Endothelial cell of umbilical vein (primary cell): ENCODE data around the gene CIB1. TPM values are rescaled to one million over a fixed set of nuclear protein-coding genes. Genes with fewer than 3 reads are reported as not detected.

ENCODE experiments used
- BruUV-seq: library from RNA; stranded (reverse); fragments of 400-500 nt; replicated peaks from 2 replicates; lab custom pipeline; 2021; lab: Mats Ljungman, UMichigan
- CTCF ChIA-PET: fragments of 300-600, 350-600 bp; sonication (Branson Sonifier 250); formaldehyde crosslinking; loops from one replicate; lab custom pipeline; 2021; ENCODE audit warnings: antibody characterized with exemption, inconsistent platforms; lab: Charles Lee
- POLR2A ChIA-PET: fragments of 300-600, 350-600 bp; sonication (Branson Sonifier 250); formaldehyde crosslinking; loops from one replicate; lab custom pipeline; 2021; ENCODE audit warnings: antibody characterized with exemption, inconsistent platforms; lab: Charles Lee
- DNase-seq: peaks from one replicate; pipeline ENCODE4 v3.0.0-alpha.2; 2011; ENCODE audit warnings: low read depth, low spot score
- FAIRE-seq: peaks from 2 replicates; lab custom pipeline; 2011; peaks lifted over from hg19 to GRCh38; lab: Jason Lieb, UNC
- H2AFZ ChIP-seq: 2 replicates; pipeline ENCODE4 v1.6.0; 2012; ENCODE audit warnings: low read depth, low read length, control low read depth, inconsistent platforms
- H3K27ac ChIP-seq: 2 replicates; pipeline ENCODE4 v1.5.1; 2011; ENCODE audit warnings: low read depth, mild to moderate bottlenecking, control low read depth, low read length, moderate library complexity; ENCODE audit not compliant: insufficient read depth
- H3K27me3 ChIP-seq, 2 experiments: 2 replicates each; pipeline versions ENCODE4 v1.6.0 to v1.6.1; 2011; ENCODE audit warnings: low read length in 2 of 2, mixed read lengths in 1 of 2; ENCODE audit not compliant: control insufficient read depth in 2 of 2, insufficient read depth in 2 of 2
- H3K36me3 ChIP-seq, 2 experiments: 2 replicates in 1 of 2; 3 replicates in 1 of 2; pipeline ENCODE4 v1.5.1; 2011; ENCODE audit warnings: low read length in 2 of 2, mild to moderate bottlenecking in 1 of 2, moderate library complexity in 1 of 2; ENCODE audit not compliant: control insufficient read depth in 2 of 2, insufficient read depth in 2 of 2; ENCODE audit errors: extremely low read depth in 1 of 2
- H3K4me1 ChIP-seq: 3 replicates; pipeline ENCODE4 v1.5.1; 2011; ENCODE audit warnings: mild to moderate bottlenecking, low read length; ENCODE audit not compliant: control insufficient read depth, insufficient read depth; ENCODE audit errors: extremely low read depth
- H3K4me2 ChIP-seq: 2 replicates; pipeline ENCODE4 v1.6.1; 2011; ENCODE audit warnings: low read length, control low read depth, mixed read lengths; ENCODE audit not compliant: insufficient read depth
- H3K4me3 ChIP-seq, 3 experiments: fragments of 200-600 bp in 1 of 3; sonication (generic), shearing (Covaris generic) in 1 of 3; replicated peaks in 1 of 3; 2 replicates each; pipeline ENCODE4 v1.5.1; 2011 to 2016; ENCODE audit warnings: control low read depth in 3 of 3, low read length in 3 of 3, mild to moderate bottlenecking in 2 of 3, inconsistent platforms in 1 of 3, low read depth in 1 of 3, moderate library complexity in 1 of 3; ENCODE audit not compliant: insufficient read depth in 1 of 3
- H3K79me2 ChIP-seq: 2 replicates; pipeline ENCODE4 v1.6.0; 2012; ENCODE audit warnings: low read length, inconsistent platforms; ENCODE audit not compliant: control insufficient read depth, insufficient read depth
- H3K9ac ChIP-seq: replicated peaks from 2 replicates; pipeline ENCODE3; 2011; ENCODE audit warnings: low read length, control low read depth; ENCODE audit not compliant: insufficient read depth; ENCODE audit errors: extremely low read depth
- H3K9me1 ChIP-seq: replicated peaks from 3 replicates; pipeline ENCODE4 v1.6.0; 2011; ENCODE audit warnings: mild to moderate bottlenecking, low read length; ENCODE audit not compliant: control insufficient read depth, insufficient read depth; ENCODE audit errors: extremely low read depth
- H3K9me3 ChIP-seq: replicated peaks from 2 replicates; pipeline ENCODE4 v1.5.1; 2012; ENCODE audit warnings: low read length, inconsistent platforms; ENCODE audit not compliant: control insufficient read depth, insufficient read depth
- H4K20me1 ChIP-seq: replicated peaks from 2 replicates; pipeline ENCODE3; 2011; ENCODE audit warnings: mild to moderate bottlenecking, low read length; ENCODE audit not compliant: control insufficient read depth, insufficient read depth; ENCODE audit errors: extremely low read depth
- EZH2 ChIP-seq: IDR thresholded peaks from 2 replicates; pipeline ENCODE4 v1.6.1; 2012; ENCODE audit warnings: borderline replicate concordance, low read depth, mild to moderate bottlenecking, moderate library complexity, low read length, inconsistent platforms; ENCODE audit not compliant: severe bottlenecking
- FOS ChIP-seq: IDR thresholded peaks from 2 replicates; pipeline ENCODE4 v1.6.1; 2011; ENCODE audit warnings: mild to moderate bottlenecking, low read length, moderate library complexity, borderline replicate concordance; ENCODE audit not compliant: insufficient read depth
- GATA2 ChIP-seq: IDR thresholded peaks from 2 replicates; pipeline ENCODE4 v1.7.0; 2011; ENCODE audit warnings: low read depth, mild to moderate bottlenecking, moderate library complexity, mixed read lengths, low read length; ENCODE audit not compliant: insufficient read length, insufficient read depth
- JUN ChIP-seq: IDR thresholded peaks from 2 replicates; pipeline ENCODE4 v1.6.1; 2011; ENCODE audit warnings: borderline replicate concordance, low read depth; ENCODE audit not compliant: insufficient read length, insufficient read depth
- MYC ChIP-seq: IDR thresholded peaks from one replicate; pipeline ENCODE4 v1.6.1; 2011; ENCODE audit warnings: mild to moderate bottlenecking, low read depth, low read length
- POLR2A ChIP-seq: IDR thresholded peaks from 2 replicates; pipeline ENCODE4 v1.6.1; 2012; ENCODE audit warnings: low read depth, mild to moderate bottlenecking, control low read depth, low read length
- POLR2AphosphoS5 ChIP-seq: IDR thresholded peaks from 2 replicates; pipeline ENCODE4 v1.6.1; 2012; ENCODE audit warnings: low read depth, mild to moderate bottlenecking, control low read depth, low read length, moderate library complexity; ENCODE audit not compliant: insufficient read depth
- dilution Hi-C: fragments of 300-500 bp; cut with MboI; formaldehyde crosslinking; loops from one replicate; pipeline ENCODE4 v1.15.0; 2019; ENCODE audit warnings: low sequenced_read_pairs; ENCODE audit not compliant: extremely low pct_ligation_motif_present
- intact Hi-C: fragments of 100-400 bp; cut with micrococcal nuclease; formaldehyde crosslinking; loops from one replicate; pipeline ENCODE4 v1.10.0; 2022
- polyA plus RNA-seq, 4 experiments: library from polyadenylated mRNA; depleted of rRNA in 3 of 4; stranded (reverse) in 3 of 4; unstranded in 1 of 4; fragments of >200 nt; gene quantifications; 2 replicates each; pipeline versions ENCODE4 v1.2.1 to v1.2.3, GENCODE V29; 2011 to 2012; ENCODE audit warnings: missing spikeins in 1 of 4
- total RNA-seq: library from RNA; stranded (reverse); gene quantifications from 2 replicates; pipeline ENCODE4 v1.2.3, GENCODE V29; 2021
- TF ChIP-seq, protein P1 (sequence below), 2 donors: IDR thresholded peaks; 1 replicate in 1 of 2; 2 replicates in 1 of 2; pipeline ENCODE4 v1.5.1; 2011; ENCODE audit warnings: low read length in 2 of 2, mild to moderate bottlenecking in 2 of 2, moderate library complexity in 2 of 2, control low read depth in 1 of 2, inconsistent platforms in 1 of 2, low read depth in 1 of 2; ENCODE audit not compliant: insufficient read depth in 1 of 2; ENCODE audit errors: extremely low read depth in 1 of 2
- TF ChIP-seq, protein P2 (sequence below): IDR thresholded peaks from 2 replicates; pipeline ENCODE4 v1.6.1; 2011; ENCODE audit not compliant: insufficient read depth, insufficient read length

CIB1 gene
- total and polyA plus RNA-seq, 2 donors (not counting 3 experiments of a cell fraction or from before 2014, with no cell fraction given) = 58.3 to 105 TPM

DNA sequence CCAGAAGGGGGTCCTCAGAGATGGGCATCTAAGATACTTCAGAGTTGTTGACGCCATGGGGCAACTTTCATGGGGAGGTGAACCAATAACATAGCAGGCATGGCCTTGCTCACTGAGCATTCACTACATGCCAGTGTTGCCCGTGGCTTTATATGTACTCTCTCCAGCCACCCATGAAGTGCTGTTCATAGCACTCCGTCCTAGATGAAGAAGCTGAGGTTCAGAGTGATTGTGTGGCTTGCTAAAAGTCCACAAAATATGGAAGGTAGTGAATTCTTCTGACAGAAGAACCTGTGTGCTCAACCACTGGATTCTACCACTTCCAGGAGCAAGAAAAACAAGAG lies 42.4 kb downstream of the CIB1 start:
- H3K27ac ChIP-seq = no peak overlapping the region
- H3K27me3 ChIP-seq = no peaks in the 10 kb centered on the region
- TF ChIP-seq FOS (no peak), JUN (no peak), MYC (no peak), POLR2AphosphoS5 (no peak), GATA2 (no peak), POLR2A (no peak), EZH2 (no peak)
- TF ChIP-seq, protein P1, sequence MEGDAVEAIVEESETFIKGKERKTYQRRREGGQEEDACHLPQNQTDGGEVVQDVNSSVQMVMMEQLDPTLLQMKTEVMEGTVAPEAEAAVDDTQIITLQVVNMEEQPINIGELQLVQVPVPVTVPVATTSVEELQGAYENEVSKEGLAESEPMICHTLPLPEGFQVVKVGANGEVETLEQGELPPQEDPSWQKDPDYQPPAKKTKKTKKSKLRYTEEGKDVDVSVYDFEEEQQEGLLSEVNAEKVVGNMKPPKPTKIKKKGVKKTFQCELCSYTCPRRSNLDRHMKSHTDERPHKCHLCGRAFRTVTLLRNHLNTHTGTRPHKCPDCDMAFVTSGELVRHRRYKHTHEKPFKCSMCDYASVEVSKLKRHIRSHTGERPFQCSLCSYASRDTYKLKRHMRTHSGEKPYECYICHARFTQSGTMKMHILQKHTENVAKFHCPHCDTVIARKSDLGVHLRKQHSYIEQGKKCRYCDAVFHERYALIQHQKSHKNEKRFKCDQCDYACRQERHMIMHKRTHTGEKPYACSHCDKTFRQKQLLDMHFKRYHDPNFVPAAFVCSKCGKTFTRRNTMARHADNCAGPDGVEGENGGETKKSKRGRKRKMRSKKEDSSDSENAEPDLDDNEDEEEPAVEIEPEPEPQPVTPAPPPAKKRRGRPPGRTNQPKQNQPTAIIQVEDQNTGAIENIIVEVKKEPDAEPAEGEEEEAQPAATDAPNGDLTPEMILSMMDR (IDR thresholded peaks at IDR 0.05; ENCODE audit: extremely low read depth in 1 of 2, insufficient read depth in 1 of 2, low read depth in 1 of 2, low read length in 2 of 2) = no peak
- TF ChIP-seq, protein P2, sequence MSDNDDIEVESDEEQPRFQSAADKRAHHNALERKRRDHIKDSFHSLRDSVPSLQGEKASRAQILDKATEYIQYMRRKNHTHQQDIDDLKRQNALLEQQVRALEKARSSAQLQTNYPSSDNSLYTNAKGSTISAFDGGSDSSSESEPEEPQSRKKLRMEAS = no peak
- dilution Hi-C loops = no loop called here
- CTCF ChIA-PET = interaction anchor here (1.2 to 1.6 kb wide), 2 partner anchors 8 to 13 kb away, joined by 3 to 4 read pairs; no protein-coding TSS in a partner anchor
- no peak overlapping the region for H3K4me3 ChIP-seq
- H3K4me2 ChIP-seq = no peak overlapping the region
- H3K9me1 ChIP-seq = no peaks in the 10 kb centered on the region
- H3K9ac ChIP-seq = no peak overlapping the region
- H3K9me3 ChIP-seq = no peaks in the 10 kb centered on the region
- DNase-seq (no peak), FAIRE-seq (no peak)
- intact Hi-C loops = no loop called here
- H2AFZ ChIP-seq = no peak overlapping the region
- H3K36me3 ChIP-seq = no peaks in the 10 kb centered on the region
- no peaks in the 10 kb centered on the region for H4K20me1 ChIP-seq
- POLR2A ChIA-PET = no interaction called here
- BruUV-seq = no TSS peak
- H3K79me2 ChIP-seq = no peaks in the 10 kb centered on the region
- H3K4me1 ChIP-seq = no peaks in the 10 kb centered on the region
